DMS 273 (cell line): Measurements from ENCODE around the gene TMEM259.
A peak's percentile ranks its signal among the peaks of the same experiment; 100 is the strongest.

Source experiments
- DNase-seq: peaks from one replicate; lab custom pipeline; 2025; ENCODE audit not compliant: unreplicated experiment; lab: John Stamatoyannopoulos, UW

The TMEM259 gene

DNA sequence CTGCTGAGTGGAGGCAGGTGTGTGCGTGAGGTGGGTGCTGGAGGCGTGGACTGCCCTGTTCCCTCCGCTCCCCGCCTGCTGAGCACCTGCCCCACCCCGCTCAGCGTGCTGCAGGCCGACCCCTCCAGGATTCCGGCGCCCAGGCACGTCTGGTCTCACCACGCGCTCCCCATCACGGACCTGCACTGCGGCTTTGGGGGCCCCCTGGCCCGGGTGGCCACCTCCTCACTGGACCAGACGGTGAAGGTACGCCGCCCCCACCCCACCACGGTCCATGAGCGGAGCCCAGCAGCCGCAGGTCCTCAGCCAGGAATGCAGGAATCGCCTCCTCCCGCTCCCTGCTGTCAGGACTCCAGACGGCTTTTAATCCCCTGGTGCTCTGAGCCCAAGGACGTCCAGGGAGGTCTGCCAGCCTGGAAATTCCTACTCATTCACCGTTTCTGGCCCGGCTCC is 30.8 kb downstream of the TMEM259 start:
- no peak for DNase-seq

DNA sequence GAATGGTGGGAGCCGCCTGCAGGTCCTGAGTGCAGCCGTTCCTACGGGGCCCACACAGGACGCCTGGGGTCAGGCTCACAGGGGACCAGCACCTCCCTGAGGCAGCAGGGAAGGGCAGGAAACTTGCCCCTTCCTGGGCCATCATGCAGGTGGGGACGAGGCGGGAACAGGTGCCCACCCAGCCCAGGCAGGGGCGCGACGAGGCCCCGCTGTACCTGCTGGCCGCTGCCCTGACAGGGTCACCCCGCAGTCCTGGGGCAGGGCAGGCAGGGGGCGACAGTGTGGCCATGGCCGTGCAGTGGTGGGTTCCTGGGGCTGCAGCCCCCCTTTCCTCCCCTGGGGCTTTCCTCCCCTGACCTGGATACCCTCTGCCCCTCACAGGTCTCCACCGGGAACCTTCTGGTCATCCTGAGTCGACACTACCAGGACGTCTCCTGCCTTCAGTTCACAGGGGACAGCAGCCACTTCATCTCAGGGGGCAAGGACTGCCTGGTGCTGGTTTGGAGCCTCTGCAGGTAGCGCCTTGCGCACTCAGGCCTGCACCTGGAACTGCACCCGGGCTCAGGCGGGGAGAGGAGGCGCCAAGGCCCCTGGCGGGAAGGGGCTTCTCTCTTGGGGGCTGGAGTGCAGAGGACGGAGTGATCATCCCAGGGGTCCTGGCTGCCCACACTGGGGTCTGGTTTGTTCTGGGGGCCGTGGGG is 31.4 kb downstream of the TMEM259 start:
- no peak for DNase-seq

DNA sequence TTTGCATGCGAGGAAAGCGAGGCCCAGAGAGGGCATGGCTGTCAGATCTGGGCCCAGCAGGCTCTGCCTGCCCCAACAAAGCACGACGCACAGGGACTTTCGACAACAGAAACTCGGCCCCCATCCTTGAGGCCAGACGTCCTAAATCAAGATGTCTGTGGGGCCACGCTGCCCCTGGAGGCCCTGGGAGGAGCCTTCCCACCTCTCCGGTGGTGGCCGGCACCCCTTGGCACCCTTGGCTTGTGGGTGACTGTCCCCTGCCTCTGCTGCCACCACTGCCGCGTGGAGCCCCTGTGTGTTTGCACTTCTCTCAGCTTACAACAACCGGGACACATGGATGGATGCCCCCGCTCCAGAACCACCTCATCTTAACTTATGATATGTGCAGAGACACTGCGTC is 32.4 kb downstream of the TMEM259 start:
- DNase-seq = no peak

DNA sequence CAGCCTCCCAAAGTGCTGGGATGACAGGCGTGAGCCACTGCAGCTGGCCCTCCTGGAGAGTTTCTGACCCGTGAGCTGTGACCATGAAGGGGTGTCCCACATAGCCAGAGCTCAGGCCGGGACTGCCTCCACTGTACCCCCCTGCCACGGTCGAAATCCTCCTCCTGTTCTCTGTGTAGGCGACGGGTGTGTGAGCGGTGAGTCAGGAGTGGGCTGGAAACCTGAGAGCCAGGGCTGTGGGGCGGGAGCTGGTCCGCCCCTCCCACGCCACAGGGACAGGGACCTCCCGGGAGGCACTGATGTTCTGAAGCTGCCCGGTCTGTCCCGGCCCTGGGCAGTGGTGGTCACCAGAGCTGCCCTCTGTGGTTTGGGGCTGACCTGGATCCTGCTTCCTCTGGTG is 32.8 kb downstream of the TMEM259 start:
- DNase-seq = no peak

DNA sequence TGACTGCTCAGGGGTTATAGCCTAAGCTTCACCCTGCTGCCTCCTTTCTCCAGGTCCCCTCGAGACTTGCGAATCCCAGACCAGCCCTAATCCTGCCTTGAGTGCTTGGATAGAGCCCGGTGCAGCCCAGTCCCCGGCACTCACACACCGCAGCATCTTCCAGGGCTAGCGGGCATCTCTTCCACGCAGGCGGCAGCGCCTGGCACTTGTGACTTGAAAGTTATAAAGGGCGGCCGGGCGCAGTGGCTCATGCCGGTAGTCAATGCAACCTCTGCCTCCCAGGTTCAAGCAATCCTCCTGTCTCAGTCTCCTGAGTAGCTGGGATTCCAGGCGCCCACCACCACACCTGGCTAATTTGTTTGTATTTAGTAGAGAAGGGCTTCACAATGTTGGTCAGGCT is 34.8 kb downstream of the TMEM259 start:
- no peak for DNase-seq

DNA sequence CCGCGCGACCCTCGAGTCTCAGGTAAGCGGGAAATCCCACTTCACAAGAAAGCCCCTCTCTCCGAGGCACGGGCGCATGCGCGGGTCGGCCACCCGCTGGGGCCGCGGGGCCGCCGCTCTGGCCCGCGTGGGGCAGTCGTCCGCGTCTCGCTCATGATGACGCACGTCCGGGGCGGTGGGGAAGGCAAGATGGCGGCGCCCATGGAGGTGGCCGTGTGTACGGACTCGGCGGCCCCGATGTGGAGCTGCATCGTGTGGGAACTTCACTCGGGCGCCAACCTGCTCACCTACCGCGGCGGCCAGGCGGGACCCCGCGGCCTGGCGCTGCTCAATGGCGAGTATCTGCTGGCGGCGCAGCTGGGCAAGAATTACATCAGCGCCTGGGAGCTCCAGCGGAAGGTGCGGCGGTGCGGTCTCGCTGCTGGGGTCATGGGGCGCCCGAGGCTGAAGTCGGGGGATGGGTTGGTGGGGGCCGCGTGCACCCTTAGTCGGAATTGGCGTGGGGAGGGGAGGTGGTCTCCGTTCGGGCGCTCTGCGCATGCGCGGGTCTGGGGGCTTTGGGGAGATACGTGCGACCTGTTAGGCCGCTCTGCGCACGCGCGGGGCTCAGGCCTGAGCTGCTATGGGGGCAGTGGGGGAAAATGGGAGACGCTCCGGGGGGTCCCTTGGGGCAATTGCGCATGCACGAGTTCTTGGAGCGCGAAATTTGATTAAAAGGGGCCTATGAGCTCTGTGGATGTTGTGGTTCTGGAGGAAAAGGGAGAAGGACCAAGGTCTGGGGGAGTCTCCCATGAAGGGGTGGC is 36.6 kb downstream of the TMEM259 start, which contains the start of gene WDR18:
Gene WDR18 (plus strand): TSS at position 181 of the 803 bp plus-strand sequence. CDS start 9 bp downstream, at position 190.
- peak; percentile 97 for DNase-seq

DNA sequence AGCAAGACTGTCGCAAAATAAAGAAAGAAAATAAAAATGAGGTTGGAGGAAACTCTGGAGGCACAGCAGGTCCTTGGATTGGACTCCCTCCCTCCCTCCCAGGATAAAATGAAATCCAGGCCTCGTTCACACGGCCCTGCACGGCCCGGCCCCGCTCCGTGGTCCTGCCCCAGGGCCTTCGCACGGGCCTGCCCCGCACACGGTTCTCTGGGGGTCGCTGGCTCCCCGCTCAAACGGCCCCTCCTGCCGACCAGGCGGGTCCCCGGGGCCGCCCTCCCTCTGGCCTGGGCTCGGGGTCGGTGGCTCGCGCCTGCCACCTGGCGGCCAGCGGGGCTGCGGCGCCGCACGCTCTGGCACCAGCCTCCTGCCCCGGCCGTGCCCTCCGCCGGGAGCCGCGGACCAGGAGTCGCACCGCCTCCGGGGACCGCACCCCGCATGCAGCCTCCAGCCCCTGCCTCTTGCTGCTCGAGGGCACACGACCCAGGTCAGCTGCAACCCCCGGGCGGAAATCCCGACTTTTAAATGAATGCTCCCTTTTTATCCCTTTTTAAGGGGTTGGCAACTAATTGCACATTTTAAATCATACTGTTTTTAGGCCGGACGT is 38.3 kb downstream of the TMEM259 start:
- peak; percentile 88 for DNase-seq

DNA sequence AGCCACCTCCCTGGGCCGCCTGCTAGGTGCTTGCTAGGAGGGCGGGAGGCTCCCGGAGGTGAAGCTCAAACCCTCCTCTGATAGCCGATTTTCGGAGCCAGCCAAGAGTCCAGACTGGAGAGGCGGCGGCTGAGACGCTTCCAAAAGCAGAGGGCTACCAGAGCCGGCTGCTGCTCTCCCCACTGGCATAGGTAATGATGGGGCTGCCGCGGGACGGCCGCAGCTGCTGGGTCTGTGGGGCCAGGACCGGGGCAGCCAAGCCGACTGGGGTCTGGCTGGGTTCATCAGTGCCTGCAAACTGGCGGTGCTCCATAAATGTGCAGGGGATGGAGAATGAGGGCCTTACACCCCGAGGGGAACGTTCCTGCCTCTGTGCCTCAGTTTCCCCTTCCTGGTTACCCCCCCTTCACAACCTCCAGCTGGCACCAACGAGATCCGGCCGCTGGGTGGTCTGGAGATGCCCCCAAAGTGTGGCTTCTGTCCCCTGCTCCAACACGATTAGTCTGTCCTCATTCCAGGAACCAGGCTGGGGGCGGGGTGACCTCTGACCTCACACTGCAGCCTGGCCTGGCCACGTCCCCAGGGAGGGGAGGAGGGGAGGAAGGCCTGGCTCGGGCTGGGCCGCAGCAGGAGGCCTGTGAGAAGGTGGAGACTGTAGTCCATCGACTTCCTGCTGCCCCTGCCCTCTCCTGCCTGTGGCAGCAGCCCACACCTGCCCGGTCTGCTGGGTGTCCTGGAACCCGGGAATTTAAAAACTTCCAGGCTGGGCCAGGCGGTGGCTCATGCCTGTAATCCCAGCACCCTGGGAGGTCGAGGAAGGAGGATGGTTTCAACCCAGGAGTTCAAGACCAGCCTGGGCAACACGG is 40.6 kb downstream of the TMEM259 start:
- DNase-seq = peak; percentile 60

DNA sequence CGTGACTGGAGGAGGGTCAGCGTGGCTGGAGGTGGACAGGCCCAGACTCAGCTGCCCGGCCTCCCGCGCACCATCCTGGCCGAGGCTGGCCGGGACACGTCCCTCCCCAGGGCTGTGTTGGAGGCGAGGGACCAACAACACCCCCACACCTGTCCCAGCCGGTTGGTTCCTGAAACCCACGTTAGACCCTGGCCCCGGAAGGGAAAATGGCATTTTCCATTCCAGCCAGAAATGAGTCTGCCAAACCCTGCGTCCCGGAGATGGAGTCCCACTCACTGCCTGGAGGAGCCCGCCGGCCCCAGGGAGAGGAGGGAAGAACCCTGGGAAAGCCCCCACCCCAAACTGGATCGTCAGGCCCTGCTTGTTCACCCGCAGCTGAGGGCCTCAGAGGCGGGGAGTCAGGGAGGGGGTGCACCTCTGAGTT is 41.6 kb downstream of the TMEM259 start:
- DNase-seq = no peak

DNA sequence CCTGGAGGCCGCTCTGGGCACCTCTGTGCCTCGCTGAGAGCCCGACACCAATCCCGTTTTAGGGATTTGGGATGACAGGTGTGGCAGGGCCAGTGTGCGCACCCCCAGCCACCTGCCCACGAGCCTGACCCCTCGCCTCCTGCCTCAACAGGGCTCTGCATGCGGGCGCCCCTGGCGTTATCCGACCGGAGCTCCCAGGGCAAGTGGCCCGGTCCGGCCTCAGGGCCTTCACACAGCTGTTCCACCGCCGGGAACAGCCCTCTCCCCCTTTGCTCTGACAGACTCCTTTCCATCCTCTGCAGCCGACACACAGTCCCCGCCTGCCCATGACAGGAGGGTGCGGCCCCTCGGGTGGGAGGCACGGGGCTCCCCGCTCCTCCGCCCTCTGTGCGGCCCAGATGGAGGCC is 43.9 kb downstream of the TMEM259 start:
- DNase-seq = no peak

DNA sequence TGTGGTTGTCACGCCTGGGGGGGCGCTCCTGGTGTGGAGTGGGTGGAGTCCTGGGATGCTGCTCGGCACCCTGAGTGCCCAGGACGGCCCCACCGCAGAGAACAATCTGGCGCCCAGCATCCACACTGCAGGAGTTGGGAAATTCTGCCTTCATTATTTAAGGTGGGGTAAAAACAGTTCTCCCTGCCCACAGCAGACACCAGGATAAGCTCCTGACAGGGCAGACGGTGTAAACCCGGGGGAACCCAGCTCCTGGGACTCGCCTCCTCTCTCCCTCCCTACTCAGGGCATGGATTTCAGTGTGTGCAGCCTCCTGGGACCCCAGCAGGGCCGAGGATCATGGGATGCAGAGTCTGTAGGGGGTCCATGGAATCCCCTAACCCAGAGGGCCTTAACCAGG is 44.4 kb downstream of the TMEM259 start:
- no peak for DNase-seq

DNA sequence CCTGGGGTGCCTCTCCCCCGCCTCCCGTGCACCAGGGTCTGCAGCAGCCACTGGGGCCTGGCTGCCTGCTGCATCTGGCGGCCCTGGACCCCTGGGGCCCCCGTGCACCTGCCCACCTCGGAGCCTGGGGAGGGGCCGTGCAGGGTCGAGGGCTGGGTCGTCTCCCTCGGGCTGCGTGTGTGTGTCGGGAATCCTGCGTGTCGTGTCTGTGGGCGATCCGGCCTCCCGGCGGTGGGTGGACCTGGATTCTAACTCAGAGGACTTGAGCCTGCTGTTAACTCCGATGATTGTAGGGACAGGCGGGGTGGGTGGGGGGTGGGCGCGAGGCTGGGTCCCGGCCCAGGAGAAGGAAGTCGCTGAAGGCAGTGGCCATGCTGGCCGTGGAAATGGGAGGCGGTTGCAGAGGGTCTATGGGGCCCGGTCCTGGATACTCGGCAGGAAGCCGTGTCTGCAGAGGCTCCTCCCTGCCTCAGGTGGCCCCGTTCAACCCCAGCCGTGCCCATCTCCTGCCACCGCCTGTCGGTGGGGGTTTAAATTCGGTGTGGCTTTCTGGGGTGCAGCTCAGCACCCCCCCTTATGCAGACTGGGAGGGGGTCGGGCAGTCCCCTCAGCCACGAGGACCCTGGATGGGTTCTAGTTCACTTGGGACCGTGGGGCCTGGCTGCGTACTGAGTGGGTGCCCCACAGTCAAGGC is 46.2 kb downstream of the TMEM259 start:
- DNase-seq = no peak

DNA sequence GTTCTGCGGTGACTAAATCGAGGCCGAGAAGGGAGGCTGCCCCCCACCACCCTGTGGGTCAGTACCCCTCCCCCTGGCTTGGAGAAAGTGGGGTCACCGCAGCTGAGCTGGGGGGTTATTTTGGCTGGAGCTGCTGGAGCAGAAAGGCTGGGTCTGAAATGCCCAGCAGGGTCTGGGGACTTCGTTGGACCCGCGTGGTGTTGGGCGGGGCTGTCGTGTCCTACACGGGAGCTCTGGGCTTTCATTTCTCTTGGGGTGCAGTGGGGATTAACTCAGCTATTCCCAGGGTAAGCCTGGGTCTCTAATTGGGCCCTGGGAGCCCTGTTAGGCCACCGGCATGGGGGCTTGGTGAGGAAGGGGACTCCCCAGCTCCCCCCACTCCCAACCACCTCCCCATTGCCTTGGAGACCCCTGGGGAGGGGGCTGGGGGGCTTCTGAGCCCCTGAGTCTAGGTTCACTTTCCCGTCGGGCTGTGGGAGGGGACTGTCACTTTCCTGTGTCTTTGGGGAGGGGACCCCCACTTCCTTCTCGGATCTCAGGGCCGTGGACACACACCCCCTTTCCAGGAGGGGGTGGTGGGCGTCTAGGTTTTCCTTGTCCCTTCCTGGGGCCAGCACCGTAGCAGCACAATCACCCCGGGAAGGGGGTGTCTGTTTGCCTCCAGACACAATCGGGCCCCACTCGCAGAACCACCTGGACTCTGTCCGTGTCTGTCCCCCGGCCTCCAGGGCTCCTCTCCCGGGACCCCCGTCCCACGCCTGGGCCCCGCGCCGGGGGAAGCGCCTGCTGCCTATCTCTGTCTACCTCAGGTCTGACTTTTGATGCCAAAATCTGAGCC is 47.0 kb downstream of the TMEM259 start:
- no peak for DNase-seq

DNA sequence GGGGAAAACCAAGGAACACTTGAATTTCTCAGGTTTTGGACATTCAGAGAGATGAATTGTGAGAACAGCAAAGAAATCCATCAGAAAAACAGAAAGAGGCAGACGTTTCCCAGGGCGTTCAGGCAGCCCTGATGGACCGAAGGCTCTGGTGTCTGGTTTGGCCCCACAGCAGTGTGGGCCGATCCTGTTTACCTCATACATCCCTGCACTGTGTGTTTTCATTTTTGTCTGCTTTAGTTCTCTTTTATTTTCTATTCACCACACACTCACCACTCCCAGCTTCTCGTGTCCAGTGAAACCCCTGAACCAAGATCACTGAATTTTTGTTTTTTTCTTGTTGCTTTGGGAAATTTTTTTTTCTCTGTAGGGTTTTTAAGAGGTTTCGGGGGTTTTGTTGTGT is 48.6 kb downstream of the TMEM259 start:
- no peak for DNase-seq

DNA sequence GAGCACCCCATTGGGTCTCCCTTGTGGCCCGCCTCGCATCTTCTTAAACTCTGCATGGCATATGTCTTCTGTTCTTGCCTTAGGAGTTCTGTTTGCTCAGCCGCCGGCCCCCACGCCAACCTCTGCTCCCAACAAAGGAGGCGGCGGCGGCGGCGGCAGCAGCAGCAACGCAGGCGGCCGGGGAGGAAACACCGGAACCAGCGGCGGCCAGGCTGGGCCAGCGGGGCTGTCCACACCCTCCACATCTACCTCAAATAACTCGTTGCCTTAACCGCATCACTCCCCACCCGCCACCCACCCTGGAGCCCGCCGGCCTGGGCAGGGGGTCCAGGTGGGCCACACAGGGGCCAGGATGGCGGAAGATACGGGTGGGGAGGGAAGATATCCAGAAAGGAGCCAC is 49.1 kb downstream of the TMEM259 start:
- DNase-seq = no peak

DNA sequence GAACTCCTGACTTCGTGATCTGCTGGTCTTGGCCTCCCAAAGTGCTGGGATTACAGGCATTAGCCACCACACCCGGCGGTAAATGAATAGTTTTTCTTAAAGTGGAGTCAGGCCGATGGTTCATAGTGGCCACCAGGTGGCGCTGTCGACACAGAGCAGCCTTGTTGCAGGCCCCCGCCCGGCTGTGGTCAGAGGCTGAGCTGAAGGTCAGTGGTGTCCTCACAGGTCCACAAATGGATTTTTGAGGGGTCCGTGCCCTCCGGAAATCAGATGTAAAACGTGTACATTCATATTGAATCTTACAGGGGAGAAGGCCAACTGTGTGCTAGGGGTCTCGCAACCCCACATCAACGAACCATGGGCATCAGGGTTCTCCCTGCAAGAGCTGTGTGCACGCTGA is 50.2 kb downstream of the TMEM259 start:
- DNase-seq = no peak

DNA sequence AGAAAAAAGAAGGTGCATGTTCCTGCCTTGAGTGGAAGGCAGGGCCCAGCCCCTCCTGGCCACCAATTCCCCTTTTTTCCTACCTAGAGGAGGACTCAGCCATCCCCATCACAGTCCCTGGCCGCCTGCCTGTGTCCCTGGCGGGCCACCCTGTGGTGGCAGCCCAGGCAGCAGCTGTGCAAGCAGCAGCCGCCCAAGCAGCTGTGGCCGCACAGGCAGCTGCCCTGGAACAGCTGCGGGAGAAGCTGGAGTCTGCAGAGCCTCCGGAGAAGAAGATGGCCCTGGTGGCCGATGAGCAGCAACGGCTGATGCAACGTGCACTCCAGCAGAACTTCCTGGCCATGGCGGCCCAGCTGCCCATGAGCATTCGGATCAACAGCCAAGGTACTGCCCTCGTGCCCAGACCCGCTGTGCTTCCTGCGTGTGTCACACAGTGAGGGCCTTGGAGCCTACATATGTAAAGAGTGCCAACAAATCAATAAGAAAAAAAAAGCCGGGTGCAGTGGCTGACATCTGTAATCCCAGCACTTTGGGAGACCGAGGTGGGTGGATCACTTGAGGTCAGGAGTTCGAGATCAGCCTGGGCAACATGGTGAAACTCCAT is 54.3 kb downstream of the TMEM259 start:
- DNase-seq = peak; percentile 61

DNA sequence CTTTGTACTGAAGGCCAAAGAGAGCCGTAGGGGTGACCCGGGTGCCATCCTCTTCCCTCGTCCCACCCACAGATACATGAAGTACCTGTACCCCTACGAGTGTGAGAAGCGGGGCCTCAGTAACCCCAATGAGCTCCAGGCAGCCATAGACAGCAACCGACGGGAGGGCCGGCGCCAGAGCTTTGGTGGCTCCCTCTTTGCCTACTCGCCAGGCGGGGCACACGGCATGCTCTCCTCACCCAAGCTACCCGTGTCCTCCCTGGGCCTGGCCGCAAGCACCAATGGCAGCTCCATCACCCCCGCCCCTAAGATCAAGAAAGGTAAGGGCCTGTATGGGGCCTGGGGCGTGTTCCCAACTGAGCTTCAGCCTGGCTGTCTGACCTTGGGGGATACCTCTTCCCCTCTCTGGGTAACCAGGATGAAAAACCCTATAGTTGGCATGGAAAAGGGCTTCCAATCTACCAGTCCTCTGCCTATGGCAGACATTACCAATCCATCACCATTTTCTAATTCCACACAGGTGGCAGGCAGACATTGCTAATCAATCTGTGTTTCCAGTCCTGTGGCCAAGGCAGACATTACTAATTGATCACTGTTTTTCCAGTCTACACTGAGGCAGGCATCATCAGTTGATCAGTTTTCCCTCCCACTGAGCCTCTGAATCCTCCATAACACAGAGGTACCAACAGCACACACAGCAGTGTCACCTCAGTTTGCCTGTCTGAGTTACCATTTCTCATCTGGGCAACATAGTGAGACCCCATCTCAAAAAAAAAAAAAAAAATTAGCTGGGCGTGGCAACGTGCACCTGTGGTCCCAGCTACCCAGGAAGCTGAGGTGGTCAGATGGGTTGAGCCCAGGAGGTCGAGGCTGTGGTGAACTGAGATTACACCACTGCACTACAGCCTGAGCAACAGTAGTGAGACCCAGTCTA is 55.9 kb downstream of the TMEM259 start:
- peak; percentile 65 for DNase-seq
